Ovary (tissue), 9 donors: Measurements from ENCODE around the gene VDR. TPM values are rescaled to one million over a fixed set of nuclear protein-coding genes. Genes with fewer than 3 reads are reported as not detected.

ENCODE experiments used
- DNase-seq, 5 donors: peaks; one replicate each; pipeline ENCODE4 v3.0.0-alpha.2; 2019 to 2020
- H3K27ac ChIP-seq, 2 donors: fragments of 200-600 bp; one replicate each; pipeline versions ENCODE4 v1.5.1 to v1.8.0; 2019 to 2022
- H3K27me3 ChIP-seq: fragments of 200-600 bp; one replicate; pipeline ENCODE4 v1.8.0; 2022
- H3K36me3 ChIP-seq: fragments of 200-600 bp; sonication (generic); one replicate; pipeline ENCODE4 v1.5.1; 2019
- H3K4me1 ChIP-seq: one replicate; pipeline ENCODE4 v1.8.1; 2013; ENCODE audit warnings: mild to moderate bottlenecking, moderate library complexity; ENCODE audit not compliant: insufficient read depth
- H3K4me3 ChIP-seq: fragments of 200-600 bp; sonication (generic); one replicate; pipeline ENCODE4 v1.5.1; 2017
- H3K9me3 ChIP-seq, 2 donors: fragments of 200-600 bp in 1 of 2; sonication (generic) in 1 of 2; one replicate each; pipeline versions ENCODE4 v1.5.1 to v1.8.1; 2013 to 2019; ENCODE audit warnings: mild to moderate bottlenecking in 1 of 2, moderate library complexity in 1 of 2
- EP300 ChIP-seq: sonication (generic); formaldehyde crosslinking; IDR thresholded peaks from one replicate; pipeline ENCODE4 v1.6.1; 2017; ENCODE audit warnings: antibody characterized with exemption
- POLR2A ChIP-seq: fragments of 450-650 bp; IDR thresholded peaks from one replicate; pipeline ENCODE4 v1.6.1; 2017; ENCODE audit warnings: antibody characterized with exemption, mild to moderate bottlenecking, moderate library complexity
- WGBS, 3 donors: extraction: QIAGEN DNeasy Blood & Tissue Kit in 1 of 3; methylation state at CpG; one replicate each; pipeline versions ENCODE4 v1.1.5 to v1.1.7; 2013 to 2017; 5-methylcytosine and 5-hydroxymethylcytosine counted together
- intact Hi-C, 4 donors: fragments of 100-400 bp; cut with DNase I; formaldehyde crosslinking; loops; one replicate each; pipeline versions ENCODE4 v1.11.0 to v1.15.1; 2022 to 2023
- polyA plus RNA-seq, 2 donors: library from polyadenylated mRNA; stranded (reverse); fragments of 200-250 nt in 1 of 2; fragments of 350-450 nt in 1 of 2; fragmentation: Illumina TruSeq in 1 of 2; extraction: RNeasy Lipid Tissue Mini Kit (QIAGEN cat#74804) in 1 of 2; gene quantifications; one replicate each; pipeline ENCODE4 v1.2.3, GENCODE V29; 2013 to 2014
- total RNA-seq, 7 donors: library from RNA; depleted of rRNA in 2 of 7; stranded (reverse); fragments of >200 nt in 2 of 7; fragmentation: NEBNext Ultra II Directional in 3 of 7; extraction: Animal tissue kit (Norgen Biotek cat#: 25700) in 3 of 7; gene quantifications; one replicate each; pipeline versions ENCODE4 v1.1.0 to v1.2.4, GENCODE V29; 2016 to 2023
- TF ChIP-seq, protein P1 (sequence below), 3 donors: fragments of 450-650 bp in 2 of 3; fragments of 200-600 bp in 1 of 3; IDR thresholded peaks; one replicate each; pipeline versions ENCODE4 v1.5.1 to v1.8.0; 2016 to 2022; ENCODE audit warnings: antibody characterized with exemption in 3 of 3, mild to moderate bottlenecking in 1 of 3
- donor health status: DM: no; HTN: no; CAD: no; lungs with moderate emphysema.
- donor health status: DM: no; HTN: no; CAD: no.
- donor health status: Bipolar disorder and iron deficiency.
- donor health status: DM: yes; HTN: yes; CAD: no.
- donor health status: DM: no; HTN: no; CAD: no.
- donor health status: DM: yes; HTN: yes; CAD: no.

VDR gene
- total and polyA plus RNA-seq, 9 donors, result 0.31 to 2.7 (median 1.1) TPM

DNA sequence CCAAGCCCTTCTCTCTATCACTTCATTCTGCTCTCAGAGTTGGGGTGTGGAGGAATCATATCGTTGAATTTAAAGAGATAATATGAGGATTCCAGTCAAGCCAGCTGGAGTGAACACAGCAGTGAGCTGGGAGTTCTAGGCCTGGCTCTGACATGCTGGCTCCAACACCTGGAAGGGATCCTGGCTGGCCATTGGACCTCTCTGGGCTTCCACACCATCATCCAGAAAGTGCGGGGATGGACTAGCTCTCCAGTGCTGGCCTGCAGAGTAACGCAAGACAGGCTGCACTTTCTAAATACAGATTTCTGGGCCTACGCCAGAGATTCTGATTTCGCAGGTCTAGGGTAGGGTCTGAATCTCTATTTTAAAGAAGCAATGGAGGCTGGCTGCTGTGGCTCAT lies 50.3 kb downstream of the VDR start:
- Histone ChIP-seq H3K27me3 (no peaks in the 10 kb centered on the region), H3K9me3 (no peaks in the 10 kb centered on the region), H3K4me1 (peaks cover 8% of the 10 kb centered on the region), H3K4me3 (no peak overlapping the region), H3K36me3 (no peaks in the 10 kb centered on the region), H3K27ac (no peak overlapping the region)
- WGBS, 3 donors, result 91 to 94% (median 92%) methylated on average over 5 of the region's 5 CpGs
- no peak for DNase-seq
- no peak for TF ChIP-seq POLR2A
- TF ChIP-seq EP300, result no peak
- TF ChIP-seq, protein P1, sequence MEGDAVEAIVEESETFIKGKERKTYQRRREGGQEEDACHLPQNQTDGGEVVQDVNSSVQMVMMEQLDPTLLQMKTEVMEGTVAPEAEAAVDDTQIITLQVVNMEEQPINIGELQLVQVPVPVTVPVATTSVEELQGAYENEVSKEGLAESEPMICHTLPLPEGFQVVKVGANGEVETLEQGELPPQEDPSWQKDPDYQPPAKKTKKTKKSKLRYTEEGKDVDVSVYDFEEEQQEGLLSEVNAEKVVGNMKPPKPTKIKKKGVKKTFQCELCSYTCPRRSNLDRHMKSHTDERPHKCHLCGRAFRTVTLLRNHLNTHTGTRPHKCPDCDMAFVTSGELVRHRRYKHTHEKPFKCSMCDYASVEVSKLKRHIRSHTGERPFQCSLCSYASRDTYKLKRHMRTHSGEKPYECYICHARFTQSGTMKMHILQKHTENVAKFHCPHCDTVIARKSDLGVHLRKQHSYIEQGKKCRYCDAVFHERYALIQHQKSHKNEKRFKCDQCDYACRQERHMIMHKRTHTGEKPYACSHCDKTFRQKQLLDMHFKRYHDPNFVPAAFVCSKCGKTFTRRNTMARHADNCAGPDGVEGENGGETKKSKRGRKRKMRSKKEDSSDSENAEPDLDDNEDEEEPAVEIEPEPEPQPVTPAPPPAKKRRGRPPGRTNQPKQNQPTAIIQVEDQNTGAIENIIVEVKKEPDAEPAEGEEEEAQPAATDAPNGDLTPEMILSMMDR (IDR thresholded peaks at IDR 0.05), result no peak
- intact Hi-C loops, result no loop called here

DNA sequence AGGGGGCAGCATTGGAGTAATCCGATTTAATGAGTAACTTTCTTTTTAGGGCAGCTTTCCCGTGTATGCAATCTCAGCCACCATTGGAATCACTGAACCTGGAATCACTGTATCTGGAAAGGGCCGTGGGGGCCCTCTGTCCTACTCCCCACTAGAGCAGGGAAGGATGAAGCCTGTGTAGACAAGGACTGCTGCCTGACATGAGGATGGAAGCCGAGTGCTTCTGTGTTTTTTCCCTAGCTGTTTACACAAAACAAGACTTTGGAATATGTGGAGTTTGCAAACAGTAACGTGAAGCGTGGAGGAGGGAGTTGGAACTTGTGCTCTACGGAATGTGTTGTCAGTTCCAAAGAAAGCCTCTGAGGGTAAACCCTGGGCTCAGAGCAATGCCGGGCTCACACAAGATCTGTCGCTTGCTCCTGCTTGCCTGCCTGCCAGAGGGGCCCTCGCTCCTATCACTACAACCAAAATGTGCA lies 52.7 kb downstream of the VDR start:
- no peaks in the 10 kb centered on the region for H3K27me3 ChIP-seq
- DNase-seq, result no peak
- no peak overlapping the region for H3K4me3 ChIP-seq
- 14 to 20% (median 16%) methylated on average over 10 of the region's 10 CpGs for WGBS, 3 donors
- TF ChIP-seq, protein P1 (IDR thresholded peaks at IDR 0.05), result no peak
- TF ChIP-seq POLR2A (no peak), EP300 (no peak)
- intact Hi-C loops, result no loop called here
- H3K9me3 ChIP-seq, result no peaks in the 10 kb centered on the region
- no peaks in the 10 kb centered on the region for H3K36me3 ChIP-seq
- peaks cover 8% of the 10 kb centered on the region for H3K4me1 ChIP-seq
- H3K27ac ChIP-seq, result peak overlapping the region in 1 of 2 donors; percentile 17

DNA sequence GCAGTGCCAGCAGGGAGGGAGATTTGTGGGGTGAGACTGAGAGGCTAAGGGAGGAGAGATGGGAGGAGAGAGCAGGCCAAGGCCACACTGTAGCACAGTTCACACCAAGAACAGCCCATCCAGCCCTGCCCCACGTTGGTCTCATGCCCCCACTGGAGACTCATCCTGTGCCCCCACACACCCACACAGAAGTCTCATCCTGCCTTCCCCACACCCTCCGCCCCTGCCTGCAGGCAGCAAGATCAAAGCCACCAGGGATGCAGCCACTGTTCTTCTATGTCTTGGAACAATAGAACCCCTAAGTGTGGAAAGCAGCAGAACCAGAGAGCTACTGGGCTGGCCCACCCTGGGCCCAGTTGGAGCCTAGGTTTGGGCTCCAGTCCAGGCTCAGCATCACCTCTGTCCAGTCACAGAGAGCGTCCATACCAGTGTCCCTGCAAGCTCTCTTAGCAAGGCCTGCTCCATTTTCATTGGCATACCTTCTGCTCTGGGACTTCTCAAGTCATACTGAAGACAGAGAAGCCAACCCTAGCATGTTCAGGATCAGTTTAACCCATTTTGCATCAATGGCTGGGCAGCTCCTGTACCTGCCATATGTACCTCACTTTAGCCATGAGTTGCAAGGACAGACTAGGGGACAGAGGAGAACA lies 53.4 kb downstream of the VDR start:
- 64 to 71% (median 67%) methylated on average over 3 of the region's 3 CpGs for WGBS, 3 donors
- TF ChIP-seq EP300 (no peak), POLR2A (no peak)
- TF ChIP-seq, protein P1 (IDR thresholded peaks at IDR 0.05), result no peak
- H3K36me3 ChIP-seq, result no peaks in the 10 kb centered on the region
- peaks cover 8% of the 10 kb centered on the region for H3K4me1 ChIP-seq
- intact Hi-C loops, result no loop called here
- no peak for DNase-seq
- H3K27ac ChIP-seq, result peak overlapping the region in 1 of 2 donors; percentile 17
- no peak overlapping the region for H3K4me3 ChIP-seq
- no peaks in the 10 kb centered on the region for H3K27me3 ChIP-seq
- H3K9me3 ChIP-seq, result no peaks in the 10 kb centered on the region

DNA sequence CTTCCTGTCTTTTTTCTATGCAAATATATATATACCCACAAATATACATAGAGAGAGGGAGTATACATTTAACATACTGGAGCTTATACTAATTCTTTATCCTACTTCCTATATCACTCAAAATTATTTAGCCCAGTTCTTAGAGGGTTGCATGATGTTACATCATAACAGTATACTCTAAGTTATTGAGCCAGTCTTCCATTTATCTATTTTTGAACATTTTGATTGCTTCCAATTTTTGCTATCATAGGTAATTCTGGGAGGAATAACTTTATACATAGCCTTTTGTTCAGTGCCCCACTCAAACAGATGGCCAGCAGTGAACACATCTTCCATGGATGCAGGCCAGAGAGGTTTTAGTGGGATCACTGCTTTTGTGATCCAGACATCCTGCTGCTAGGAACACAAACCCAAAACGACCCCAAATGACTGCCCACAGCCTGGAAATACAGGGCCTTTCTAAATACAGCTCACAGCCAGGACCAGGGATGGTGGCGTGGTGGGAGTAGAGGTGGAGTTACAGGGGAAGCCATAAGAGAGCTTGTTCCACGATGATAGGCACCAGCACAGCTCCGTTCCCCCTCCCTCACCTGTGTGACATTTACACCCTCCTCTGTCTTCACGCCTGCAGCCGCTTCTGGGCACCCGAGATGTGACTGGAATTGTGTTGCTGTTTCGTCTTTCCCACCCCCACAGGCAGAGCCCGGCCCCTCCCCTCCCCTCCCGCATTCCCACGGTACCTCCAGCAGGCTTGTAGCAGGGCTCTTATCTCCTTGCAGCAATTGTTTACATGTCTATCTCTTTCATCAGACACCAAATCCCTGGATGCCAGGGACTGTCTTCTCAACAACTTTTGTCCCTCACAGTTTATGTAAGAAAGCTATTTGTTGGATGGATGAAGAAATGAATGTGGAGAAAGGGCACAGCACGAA lies 54.4 kb downstream of the VDR start:
- H3K36me3 ChIP-seq, result no peaks in the 10 kb centered on the region
- 46 to 54% (median 47%) methylated on average over 12 of the region's 12 CpGs for WGBS, 3 donors
- H3K9me3 ChIP-seq, result no peaks in the 10 kb centered on the region
- peaks cover 8% of the 10 kb centered on the region for H3K4me1 ChIP-seq
- no peak overlapping the region for H3K27ac ChIP-seq
- peak in 1 of 5 donors; percentile 20 for DNase-seq
- intact Hi-C loops, result no loop called here
- TF ChIP-seq, protein P1 (IDR thresholded peaks at IDR 0.05), result no peak
- no peak for TF ChIP-seq EP300
- no peak for TF ChIP-seq POLR2A
- H3K4me3 ChIP-seq, result no peak overlapping the region
- no peaks in the 10 kb centered on the region for H3K27me3 ChIP-seq
